Lower leg skin (tissue), 4 donors: ENCODE results near the gene CEP112. TPM values are rescaled to one million over a fixed set of nuclear protein-coding genes. Genes with fewer than 3 reads are reported as not detected.
A peak's percentile ranks its signal among the peaks of the same experiment; 100 is the strongest.

Experiments used
- DNase-seq, 2 donors: peaks; one replicate each; pipeline ENCODE4 v3.0.0-alpha.2; 2019; ENCODE audit warnings: low spot score in 2 of 2
- H3K4me3 ChIP-seq: fragments of 200-600 bp; sonication (generic); 2 replicates; pipeline ENCODE4 v1.5.1; 2017; ENCODE audit warnings: mild to moderate bottlenecking, low read depth; ENCODE audit not compliant: poor library complexity, severe bottlenecking
- CTCF ChIP-seq, 3 donors: fragments of 450-650 bp; IDR thresholded peaks; one replicate each; pipeline ENCODE4 v1.5.1; 2016; ENCODE audit warnings: antibody characterized with exemption in 3 of 3, mild to moderate bottlenecking in 3 of 3, moderate library complexity in 2 of 3
- POLR2A ChIP-seq, 2 donors: fragments of 450-650 bp; IDR thresholded peaks; one replicate each; pipeline ENCODE4 v1.6.1; 2016 to 2017; ENCODE audit warnings: antibody characterized with exemption in 2 of 2, mild to moderate bottlenecking in 1 of 2, moderate library complexity in 1 of 2
- WGBS, 2 donors: methylation state at CpG; one replicate each; pipeline ENCODE4 v1.1.5; 2018; 5-methylcytosine and 5-hydroxymethylcytosine counted together
- intact Hi-C: fragments of 100-400 bp; cut with DNase I; formaldehyde crosslinking; loops from one replicate; pipeline ENCODE4 v1.15.0; 2023; ENCODE audit warnings: low total_unique reads
- total RNA-seq, 4 donors: library from RNA; depleted of rRNA; stranded (reverse); fragments of >200 nt; gene quantifications; one replicate each; pipeline ENCODE4 v1.1.0, GENCODE V29; 2016

Gene CEP112
- total RNA-seq, 4 donors from 2014 or later = 1.6 to 7.6 (median 3.6) TPM

DNA sequence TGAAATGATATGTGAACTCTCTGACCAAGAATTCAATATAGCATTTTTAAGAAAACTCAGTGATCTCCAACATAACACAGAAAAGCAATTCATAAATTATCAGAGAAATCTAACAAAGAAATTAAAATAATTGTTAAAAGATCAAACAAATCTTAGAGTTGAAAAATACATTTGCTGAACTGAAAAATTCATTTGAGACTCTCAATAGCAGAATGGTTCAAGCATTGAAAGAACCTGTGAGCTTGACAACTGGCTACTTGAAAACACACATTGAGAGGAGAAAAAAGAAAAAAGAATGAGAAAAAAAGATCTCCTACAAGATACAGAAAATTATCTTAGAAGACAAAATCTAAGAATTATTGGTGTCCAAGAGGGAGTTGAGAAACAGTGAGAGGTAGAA, 203.5 kb downstream of the CEP112 start:
- DNase-seq = no peak
- intact Hi-C loops = loop anchor here (5.0 kb wide), 1 partner anchor 696 kb away; no protein-coding TSS in a partner anchor
- TF ChIP-seq CTCF (IDR thresholded peaks at IDR 0.05) (no peak), POLR2A (IDR thresholded peaks at IDR 0.05) (no peak)
- H3K4me3 ChIP-seq = no peak overlapping the region

GRCh38 chr17:65987988-65988387, 203.9 kb downstream of the CEP112 start:
- no peak overlapping the region for H3K4me3 ChIP-seq
- intact Hi-C loops = loop anchor here (5.0 kb wide), 1 partner anchor 696 kb away; no protein-coding TSS in a partner anchor
- TF ChIP-seq CTCF (IDR thresholded peaks at IDR 0.05) (peak in 1 of 3 donors; percentile 34), POLR2A (IDR thresholded peaks at IDR 0.05) (no peak)
- no peak for DNase-seq
- 62 to 72% methylated on average over 2 of the region's 2 CpGs for WGBS, 2 donors

DNA sequence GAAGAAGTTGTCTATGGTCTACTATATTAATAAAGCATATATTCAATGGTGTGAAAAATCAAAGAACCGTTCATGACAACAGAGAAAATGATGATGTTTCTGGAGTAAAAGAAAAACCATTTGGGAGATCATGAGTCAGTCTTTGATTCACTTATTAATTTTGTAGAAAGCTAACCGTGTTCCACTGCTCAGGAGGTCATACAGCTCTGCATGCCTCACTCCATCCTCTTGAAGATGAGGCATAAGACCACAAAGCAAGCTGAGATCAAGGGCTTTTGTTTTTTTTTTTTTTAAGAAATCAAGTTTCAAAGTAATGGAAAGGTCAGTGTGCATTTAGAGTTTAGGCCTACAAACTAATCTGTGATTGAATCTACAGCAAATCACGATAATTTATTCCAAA, 206.4 kb downstream of the CEP112 start:
- H3K4me3 ChIP-seq = no peak overlapping the region
- DNase-seq = no peak
- intact Hi-C loops = loop anchor here (5.0 kb wide), 1 partner anchor 693 kb away; no protein-coding TSS in a partner anchor
- TF ChIP-seq POLR2A (IDR thresholded peaks at IDR 0.05) = no peak
- TF ChIP-seq CTCF (IDR thresholded peaks at IDR 0.05) = no peak
- WGBS, 2 donors = 91 to 95% methylated on average over 3 of the region's 3 CpGs

- TF ChIP-seq CTCF (IDR thresholded peaks at IDR 0.05) (no peak), POLR2A (IDR thresholded peaks at IDR 0.05) (no peak)
- H3K4me3 ChIP-seq = no peak overlapping the region
- 55 to 57% methylated on average over 3 of the region's 3 CpGs for WGBS, 2 donors
- no peak for DNase-seq
- intact Hi-C loops = no loop called here
Measured at GRCh38 chr17:65984299-65984698, 207.6 kb downstream of the CEP112 start.

- intact Hi-C loops = no loop called here
- no peak for TF ChIP-seq CTCF (IDR thresholded peaks at IDR 0.05)
- TF ChIP-seq POLR2A (IDR thresholded peaks at IDR 0.05) = no peak
- 56 to 71% methylated on average over 1 of the region's 1 CpG for WGBS, 2 donors
Measured at GRCh38 chr17:65978871-65979270, 213.1 kb downstream of the CEP112 start.

DNA sequence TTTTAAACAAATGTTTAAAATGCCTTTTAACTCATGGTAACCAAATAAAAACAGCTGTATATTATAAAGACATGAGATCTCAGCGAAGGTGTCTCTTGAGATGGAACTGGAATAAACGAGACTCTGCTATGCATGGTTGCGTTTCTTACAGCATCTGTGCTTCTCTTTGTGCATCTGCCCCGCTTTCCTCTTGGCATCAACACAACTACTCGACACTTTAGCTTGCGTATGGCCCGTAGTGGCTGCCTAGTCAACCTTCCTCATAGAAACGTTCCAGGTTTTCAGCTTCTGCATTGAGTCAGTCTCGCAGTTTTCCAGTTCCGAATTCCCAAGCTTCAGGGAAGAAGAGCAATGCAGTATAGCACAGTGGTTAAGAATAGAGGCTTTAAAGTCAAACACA, 214.9 kb downstream of the CEP112 start:
- DNase-seq = no peak
- 82 to 84% methylated on average over 10 of the region's 10 CpGs for WGBS, 2 donors
- H3K4me3 ChIP-seq = no peak overlapping the region
- intact Hi-C loops = no loop called here
- no peak for TF ChIP-seq POLR2A (IDR thresholded peaks at IDR 0.05)
- TF ChIP-seq CTCF (IDR thresholded peaks at IDR 0.05) = no peak

More at GRCh38 chr17:65978871-65979270, 213.1 kb downstream of the CEP112 start:
- H3K4me3 ChIP-seq = no peak overlapping the region
- no peak for DNase-seq
